ENCODE measurements around the gene POLR2I.
"Not testable (repeated sequence)": the region's sequence is repeated elsewhere in the genome, so short reads cannot be mapped to it uniquely, and the experiment has no call there.

The POLR2I gene

GRCh38 chr19:36114721-36115452 lies at the start of gene POLR2I:
Gene POLR2I, minus strand, starts transcription at chr19:36114875. Its CDS starts 19 bp downstream, at chr19:36114856.
- peak; percentile 100 for DNase-seq (ENCODE audit: low spot score)

DNA sequence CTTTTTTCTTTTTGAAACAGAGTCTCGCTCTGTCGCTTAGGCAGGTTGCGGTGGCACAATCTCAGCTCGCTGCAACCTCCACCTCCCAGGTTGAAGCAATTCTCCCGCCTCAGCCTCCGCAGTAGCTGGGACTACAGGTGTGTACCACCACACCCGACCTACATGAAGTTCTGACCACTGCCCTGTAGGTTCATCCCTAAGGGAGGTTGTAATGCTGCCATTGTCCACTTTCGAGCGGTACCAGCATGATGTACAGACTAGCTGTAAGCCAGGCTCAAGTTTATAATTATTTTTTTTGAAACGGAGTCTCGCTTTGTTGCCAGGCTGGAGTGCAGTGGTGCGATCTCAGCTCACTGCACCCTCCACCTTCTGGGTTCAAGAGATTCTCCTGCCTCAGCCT lies 49.1 kb upstream of the POLR2I start:
- no peak for DNase-seq (ENCODE audit: low spot score)

DNA sequence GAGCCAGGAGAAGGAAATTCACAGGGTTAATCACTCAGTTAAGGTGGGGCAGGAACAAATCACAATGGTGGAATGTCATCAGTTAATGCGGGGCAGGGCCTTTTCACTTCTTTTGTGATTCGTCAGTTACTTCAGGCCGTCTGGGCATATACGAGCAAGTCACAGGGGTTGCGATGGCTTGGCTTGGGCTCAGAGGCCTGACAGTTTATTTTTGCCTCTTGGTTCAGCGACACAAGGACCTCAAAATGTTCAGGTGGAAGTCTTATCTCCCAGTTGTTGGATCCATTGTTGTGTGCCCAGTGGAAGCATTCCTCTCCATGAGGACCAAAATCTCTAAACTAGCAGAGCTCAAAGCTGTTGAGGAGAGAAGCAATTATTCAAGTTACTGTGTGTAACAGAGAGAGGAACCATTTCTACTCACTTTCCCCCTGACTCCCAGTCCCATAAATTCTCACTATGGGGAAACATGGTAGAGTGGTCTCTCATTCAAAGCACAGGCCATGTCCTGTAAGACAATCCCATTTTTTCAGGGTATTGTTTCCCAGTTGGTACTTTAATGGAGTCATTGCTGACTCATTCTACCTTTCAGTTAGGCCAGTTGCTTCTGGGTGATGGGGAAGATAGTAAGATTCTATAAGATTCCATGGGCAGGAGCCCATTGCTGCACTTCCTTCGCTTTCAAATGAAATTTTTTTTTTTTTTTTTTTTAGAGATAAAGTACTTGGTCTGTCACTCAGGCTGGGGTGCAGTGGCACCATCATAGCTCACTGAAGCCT lies 46.3 kb upstream of the POLR2I start:
- DNase-seq (ENCODE audit: low spot score) = no peak

DNA sequence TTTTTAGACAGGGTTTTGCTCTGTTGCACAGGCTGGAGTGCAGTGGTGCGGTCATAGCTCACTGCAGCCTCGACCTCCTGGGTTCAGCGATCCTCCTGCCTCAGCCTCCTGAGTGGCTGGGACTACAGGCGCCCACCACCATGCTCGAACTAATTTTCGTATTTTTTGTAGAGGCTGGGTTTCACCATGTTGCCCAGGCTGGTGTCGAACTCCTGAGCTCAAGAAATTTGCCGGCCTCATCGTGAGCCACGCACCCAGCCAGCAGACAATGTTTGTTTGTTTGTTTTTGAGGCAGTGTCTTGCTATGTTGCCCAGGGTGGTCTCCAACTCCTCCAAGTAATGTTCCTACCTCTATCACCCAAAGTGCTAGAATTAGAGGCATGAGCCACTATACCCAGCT lies 38.5 kb upstream of the POLR2I start:
- DNase-seq (ENCODE audit: low spot score) = no peak

- DNase-seq (ENCODE audit: low spot score) = no peak
Observed at GRCh38 chr19:36152352-36153091, 37.8 kb upstream of the POLR2I start, which contains the start of gene COX7A1. Gene COX7A1, minus strand, starts transcription at chr19:36152447. Its CDS starts 40 bp downstream, at chr19:36152407.

DNA sequence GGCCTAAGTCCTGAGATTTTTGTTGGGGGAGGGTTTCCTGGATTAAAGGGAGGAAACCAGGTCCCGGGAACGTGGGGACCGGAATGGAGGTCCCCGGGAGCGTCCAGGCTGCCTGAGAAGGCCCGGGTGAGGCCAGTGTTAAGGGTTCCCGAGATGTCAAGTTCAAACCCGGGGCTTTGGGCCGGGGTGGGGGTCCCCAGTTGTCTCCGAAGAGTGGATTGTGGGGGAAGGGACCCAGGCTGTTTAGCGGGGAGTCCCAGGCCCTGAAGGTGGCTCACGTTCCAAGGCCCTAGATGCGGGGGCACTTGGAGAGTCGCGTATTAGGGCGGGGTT lies 37.3 kb upstream of the POLR2I start:
- no peak for DNase-seq (ENCODE audit: low spot score)

- no peak for DNase-seq (ENCODE audit: low spot score)
Observed at GRCh38 chr19:36151144-36152018, 36.7 kb upstream of the POLR2I start.

DNA sequence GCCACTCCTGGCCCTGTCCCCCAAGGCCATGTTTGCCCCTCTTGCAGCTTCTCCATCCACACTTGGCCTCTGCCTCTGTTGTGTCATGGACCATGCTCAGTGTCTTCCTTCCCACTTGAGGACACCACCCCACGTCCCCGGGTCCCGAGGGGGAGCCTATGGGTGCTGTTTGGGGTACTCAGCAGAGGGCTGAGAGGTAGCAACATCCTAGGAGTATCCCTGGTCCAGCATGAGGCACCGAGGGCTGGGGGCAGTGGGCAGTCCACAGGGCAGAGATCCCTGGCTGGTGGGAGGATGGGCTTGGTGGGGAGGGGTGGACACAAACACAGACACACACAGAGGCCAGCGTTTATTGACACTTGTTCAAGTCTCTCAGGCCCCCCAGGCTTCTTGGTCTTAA lies 35.9 kb upstream of the POLR2I start:
- no peak for DNase-seq (ENCODE audit: low spot score)

- DNase-seq (ENCODE audit: low spot score) = no peak
Observed at GRCh38 chr19:36149673-36150406, 35.2 kb upstream of the POLR2I start.

DNA sequence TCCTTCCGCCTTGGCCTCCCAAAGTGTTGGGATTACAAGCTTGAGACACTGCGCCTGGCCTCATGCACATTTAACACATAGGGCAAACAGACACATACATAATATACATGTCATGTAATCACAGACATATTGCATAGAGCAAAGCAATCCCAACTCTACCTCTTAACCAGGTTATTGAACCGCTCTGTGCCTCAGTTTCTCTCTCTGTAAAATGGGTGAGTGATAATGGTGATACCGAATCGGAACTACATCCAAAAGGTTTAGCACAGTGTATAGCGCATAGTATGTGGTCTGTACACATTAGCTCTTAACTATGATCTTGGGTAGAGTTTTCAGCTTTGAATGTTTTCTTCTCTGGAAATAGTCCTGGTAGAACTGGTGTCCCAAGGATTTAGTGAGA lies 29.9 kb upstream of the POLR2I start:
- no peak for DNase-seq (ENCODE audit: low spot score)

GRCh38 chr19:36142496-36142895 lies 27.8 kb upstream of the POLR2I start:
- no peak for DNase-seq (ENCODE audit: low spot score)

- DNase-seq (ENCODE audit: low spot score) = no peak
Observed at GRCh38 chr19:36142046-36142445, 27.4 kb upstream of the POLR2I start.

GRCh38 chr19:36141039-36141927 lies 26.6 kb upstream of the POLR2I start:
- peak; percentile 91 for DNase-seq (ENCODE audit: low spot score)

GRCh38 chr19:36140304-36141038 lies 25.8 kb upstream of the POLR2I start:
- peak; percentile 86 for DNase-seq (ENCODE audit: low spot score)

DNA sequence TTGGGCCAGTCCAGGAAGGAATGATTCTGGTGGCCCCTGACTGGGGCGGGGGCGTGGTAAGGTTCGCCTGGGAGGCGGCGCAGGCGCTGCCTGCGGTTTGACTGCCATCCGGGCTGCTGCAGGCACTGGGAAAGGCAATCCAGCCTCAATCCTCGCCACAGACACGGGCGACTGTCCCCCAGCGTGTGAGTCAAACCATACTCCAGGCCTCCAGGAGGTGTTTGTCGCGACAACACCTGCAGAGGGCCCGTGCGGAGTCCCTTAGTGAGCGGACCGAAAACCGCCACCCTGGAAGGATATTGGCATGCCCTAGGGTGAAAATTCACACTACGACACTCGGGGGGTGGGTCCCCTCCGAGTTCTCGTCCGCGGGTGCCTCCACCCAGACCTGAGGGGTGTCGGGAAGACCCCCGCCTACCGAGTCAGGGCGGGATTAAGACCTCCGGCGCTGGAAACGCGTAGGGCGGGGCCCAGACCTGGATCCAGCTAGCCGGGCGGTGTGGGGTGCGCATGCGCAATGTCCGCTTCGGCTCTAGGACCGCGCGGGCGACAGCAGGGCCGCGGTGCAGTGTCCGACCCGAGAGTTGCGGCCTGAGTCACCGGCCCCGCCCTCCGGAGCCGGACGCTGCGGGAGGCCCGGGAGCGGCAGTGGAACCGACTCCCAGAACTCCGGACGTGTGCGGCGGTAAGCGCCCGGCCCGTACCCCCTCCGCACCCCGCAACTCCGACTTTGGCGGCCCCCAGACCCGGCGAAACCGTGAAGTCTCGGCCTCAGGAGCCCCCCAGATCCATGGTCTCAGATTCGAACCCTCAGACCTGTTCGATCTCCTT lies 25.0 kb upstream of the POLR2I start, which contains the start of gene CAPNS1:
Gene CAPNS1 (plus strand): TSS at position 594 of the 831 bp plus-strand sequence. CDS start 946 bp downstream, outside the sequence.
- DNase-seq (ENCODE audit: low spot score) = peak; percentile 92

DNA sequence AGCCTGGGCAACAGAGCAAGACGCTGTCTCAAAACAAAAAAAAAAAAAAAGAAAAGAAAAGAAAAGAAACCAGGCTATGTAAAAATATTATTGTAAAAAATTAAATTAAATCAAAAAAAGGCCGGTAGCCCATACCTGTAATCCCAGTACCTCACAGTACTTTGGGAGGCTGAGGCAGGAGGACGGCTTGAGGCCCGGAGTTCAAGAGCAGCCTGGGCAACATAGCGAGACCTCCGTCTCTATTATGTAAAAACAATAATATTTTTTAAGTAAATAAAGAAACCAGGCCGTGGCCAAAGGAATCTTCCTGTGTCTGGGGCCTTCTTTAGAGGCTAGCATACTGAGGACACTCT lies 24.4 kb upstream of the POLR2I start:
- no peak for DNase-seq (ENCODE audit: low spot score)

DNA sequence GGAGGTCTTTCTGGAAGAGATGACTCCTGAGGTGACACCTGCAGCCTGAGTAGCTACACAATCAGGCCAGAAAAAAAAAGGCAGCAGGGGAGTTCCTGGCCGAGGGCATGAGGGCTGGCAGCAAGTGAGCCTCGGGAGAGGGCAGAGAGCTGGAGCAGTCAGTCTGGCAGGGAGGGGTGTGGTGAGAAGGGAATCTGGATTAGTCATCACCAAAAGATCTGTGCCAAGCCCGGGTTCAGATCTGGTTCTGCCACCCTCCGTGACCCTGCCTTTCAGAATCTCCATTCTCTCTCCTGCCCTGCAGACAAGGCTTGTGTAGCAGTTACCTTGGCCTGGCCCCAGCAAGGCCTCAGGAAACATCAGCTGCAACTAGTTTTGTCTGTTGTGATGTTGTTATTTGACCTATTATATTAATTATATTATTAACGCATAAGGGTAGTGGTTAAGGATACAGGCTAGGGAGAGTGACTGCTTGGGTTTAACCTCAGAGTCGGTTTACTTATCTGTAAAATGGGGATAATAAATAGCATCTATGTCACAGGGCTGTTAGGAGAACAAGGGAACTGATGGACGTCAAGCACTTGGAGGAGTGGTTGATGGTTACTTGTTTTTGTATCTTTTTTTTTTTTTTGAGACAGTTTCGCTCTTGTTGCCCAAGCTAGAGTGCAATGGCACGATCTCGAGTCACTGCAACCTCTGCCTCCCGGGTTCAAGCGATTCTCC lies 22.4 kb upstream of the POLR2I start:
- DNase-seq (ENCODE audit: low spot score) = no peak

- DNase-seq (ENCODE audit: low spot score) = not testable (repeated sequence)
Observed at GRCh38 chr19:36134867-36135266, 20.2 kb upstream of the POLR2I start.

All from NAMALWA (cell line).